Ovary (tissue), 9 donors: ENCODE measurements around the gene VPS11. TPM values are rescaled to one million over a fixed set of nuclear protein-coding genes. Genes with fewer than 3 reads are reported as not detected.

Source experiments
- DNase-seq, 5 donors: peaks; one replicate each; pipeline ENCODE4 v3.0.0-alpha.2; 2019 to 2020
- H3K27ac ChIP-seq, 2 donors: fragments of 200-600 bp; one replicate each; pipeline versions ENCODE4 v1.5.1 to v1.8.0; 2019 to 2022
- H3K27me3 ChIP-seq: fragments of 200-600 bp; one replicate; pipeline ENCODE4 v1.8.0; 2022
- H3K36me3 ChIP-seq: fragments of 200-600 bp; sonication (generic); one replicate; pipeline ENCODE4 v1.5.1; 2019
- H3K4me1 ChIP-seq: one replicate; pipeline ENCODE4 v1.8.1; 2013; ENCODE audit warnings: mild to moderate bottlenecking, moderate library complexity; ENCODE audit not compliant: insufficient read depth
- H3K4me3 ChIP-seq: fragments of 200-600 bp; sonication (generic); one replicate; pipeline ENCODE4 v1.5.1; 2017
- H3K9me3 ChIP-seq, 2 donors: fragments of 200-600 bp in 1 of 2; sonication (generic) in 1 of 2; one replicate each; pipeline versions ENCODE4 v1.5.1 to v1.8.1; 2013 to 2019; ENCODE audit warnings: mild to moderate bottlenecking in 1 of 2, moderate library complexity in 1 of 2
- EP300 ChIP-seq: sonication (generic); formaldehyde crosslinking; IDR thresholded peaks from one replicate; pipeline ENCODE4 v1.6.1; 2017; ENCODE audit warnings: antibody characterized with exemption
- POLR2A ChIP-seq: fragments of 450-650 bp; IDR thresholded peaks from one replicate; pipeline ENCODE4 v1.6.1; 2017; ENCODE audit warnings: antibody characterized with exemption, mild to moderate bottlenecking, moderate library complexity
- WGBS, 3 donors: extraction: QIAGEN DNeasy Blood & Tissue Kit in 1 of 3; methylation state at CpG; one replicate each; pipeline versions ENCODE4 v1.1.5 to v1.1.7; 2013 to 2017; 5-methylcytosine and 5-hydroxymethylcytosine counted together
- intact Hi-C, 4 donors: fragments of 100-400 bp; cut with DNase I; formaldehyde crosslinking; loops; one replicate each; pipeline versions ENCODE4 v1.11.0 to v1.15.1; 2022 to 2023
- polyA plus RNA-seq, 2 donors: library from polyadenylated mRNA; stranded (reverse); fragments of 200-250 nt in 1 of 2; fragments of 350-450 nt in 1 of 2; fragmentation: Illumina TruSeq in 1 of 2; extraction: RNeasy Lipid Tissue Mini Kit (QIAGEN cat#74804) in 1 of 2; gene quantifications; one replicate each; pipeline ENCODE4 v1.2.3, GENCODE V29; 2013 to 2014
- total RNA-seq, 7 donors: library from RNA; depleted of rRNA in 2 of 7; stranded (reverse); fragments of >200 nt in 2 of 7; fragmentation: NEBNext Ultra II Directional in 3 of 7; extraction: Animal tissue kit (Norgen Biotek cat#: 25700) in 3 of 7; gene quantifications; one replicate each; pipeline versions ENCODE4 v1.1.0 to v1.2.4, GENCODE V29; 2016 to 2023
- TF ChIP-seq, protein P1 (sequence below), 3 donors: fragments of 450-650 bp in 2 of 3; fragments of 200-600 bp in 1 of 3; IDR thresholded peaks; one replicate each; pipeline versions ENCODE4 v1.5.1 to v1.8.0; 2016 to 2022; ENCODE audit warnings: antibody characterized with exemption in 3 of 3, mild to moderate bottlenecking in 1 of 3
- donor health status: DM: no; HTN: no; CAD: no; lungs with moderate emphysema.
- donor health status: DM: no; HTN: no; CAD: no.
- donor health status: Bipolar disorder and iron deficiency.
- donor health status: DM: yes; HTN: yes; CAD: no.
- donor health status: DM: no; HTN: no; CAD: no.
- donor health status: DM: yes; HTN: yes; CAD: no.

Gene VPS11
- total and polyA plus RNA-seq, 9 donors = 24.3 to 47.8 (median 35.8) TPM

DNA sequence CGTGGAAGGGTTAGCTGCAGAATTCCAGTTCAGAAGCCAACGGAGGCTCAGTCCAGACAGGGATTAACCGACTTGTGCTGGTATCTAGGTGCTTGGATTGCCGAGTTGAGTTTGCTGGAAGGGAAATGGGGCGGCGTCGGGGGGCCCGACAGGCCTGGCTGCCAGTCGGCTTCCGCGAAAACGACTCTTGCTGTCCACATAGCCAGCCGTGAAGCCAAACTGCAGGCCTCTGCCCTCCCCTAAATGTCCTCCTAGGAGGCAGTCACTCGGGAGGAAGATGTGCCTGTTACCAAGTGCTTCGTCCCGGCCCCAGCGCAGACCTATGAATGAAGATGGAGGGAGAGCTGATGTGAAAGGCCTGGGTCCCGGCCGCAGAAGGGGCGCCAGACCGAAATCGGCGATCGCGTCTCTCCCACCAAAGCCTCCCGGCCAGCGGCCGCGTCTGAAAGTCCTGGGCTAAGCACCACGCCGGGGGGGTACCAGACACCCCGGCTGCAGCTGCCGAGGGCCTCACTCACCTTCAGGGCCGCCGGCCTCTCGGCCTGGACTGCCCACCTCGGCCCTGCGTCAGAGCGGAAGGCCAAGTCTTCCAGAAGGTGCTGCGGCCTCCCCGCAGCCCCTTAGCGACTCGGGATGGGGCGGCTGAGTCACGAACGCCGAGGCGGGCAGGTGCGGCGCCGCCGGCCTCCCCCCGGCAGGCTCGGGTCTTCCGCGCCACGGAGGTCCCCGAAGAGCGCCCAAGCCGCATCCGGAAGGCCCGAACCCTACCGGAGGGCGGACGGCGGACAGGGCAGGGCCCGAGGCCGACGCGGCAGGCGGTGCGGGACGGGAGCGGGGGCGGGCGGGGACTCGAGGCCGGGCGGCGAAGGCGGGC is 26.6 kb downstream of the VPS11 start:
- Histone ChIP-seq H3K9me3 (no peaks in the 10 kb centered on the region), H3K4me1 (peaks cover 2% of the 10 kb centered on the region), H3K27ac (peak overlapping the region; percentile 80 to 96), H3K27me3 (no peaks in the 10 kb centered on the region), H3K36me3 (no peaks in the 10 kb centered on the region), H3K4me3 (peak overlapping the region; percentile 92)
- DNase-seq = peak; percentile 40 to 71 (median 56)
- intact Hi-C loops = loop anchor here in 2 of 4 donors (5.0 to 10.0 kb wide), 2 partner anchors 103 to 241 kb away; partner anchors contain the start of gene RNF26 (in 1 of the 2)
- TF ChIP-seq, protein P1, sequence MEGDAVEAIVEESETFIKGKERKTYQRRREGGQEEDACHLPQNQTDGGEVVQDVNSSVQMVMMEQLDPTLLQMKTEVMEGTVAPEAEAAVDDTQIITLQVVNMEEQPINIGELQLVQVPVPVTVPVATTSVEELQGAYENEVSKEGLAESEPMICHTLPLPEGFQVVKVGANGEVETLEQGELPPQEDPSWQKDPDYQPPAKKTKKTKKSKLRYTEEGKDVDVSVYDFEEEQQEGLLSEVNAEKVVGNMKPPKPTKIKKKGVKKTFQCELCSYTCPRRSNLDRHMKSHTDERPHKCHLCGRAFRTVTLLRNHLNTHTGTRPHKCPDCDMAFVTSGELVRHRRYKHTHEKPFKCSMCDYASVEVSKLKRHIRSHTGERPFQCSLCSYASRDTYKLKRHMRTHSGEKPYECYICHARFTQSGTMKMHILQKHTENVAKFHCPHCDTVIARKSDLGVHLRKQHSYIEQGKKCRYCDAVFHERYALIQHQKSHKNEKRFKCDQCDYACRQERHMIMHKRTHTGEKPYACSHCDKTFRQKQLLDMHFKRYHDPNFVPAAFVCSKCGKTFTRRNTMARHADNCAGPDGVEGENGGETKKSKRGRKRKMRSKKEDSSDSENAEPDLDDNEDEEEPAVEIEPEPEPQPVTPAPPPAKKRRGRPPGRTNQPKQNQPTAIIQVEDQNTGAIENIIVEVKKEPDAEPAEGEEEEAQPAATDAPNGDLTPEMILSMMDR (IDR thresholded peaks at IDR 0.05) = no peak
- TF ChIP-seq POLR2A (no peak), EP300 (no peak)
- WGBS, 3 donors = 0 to 1% (median 1%) methylated on average over 55 to 81 of the region's 81 CpGs

DNA sequence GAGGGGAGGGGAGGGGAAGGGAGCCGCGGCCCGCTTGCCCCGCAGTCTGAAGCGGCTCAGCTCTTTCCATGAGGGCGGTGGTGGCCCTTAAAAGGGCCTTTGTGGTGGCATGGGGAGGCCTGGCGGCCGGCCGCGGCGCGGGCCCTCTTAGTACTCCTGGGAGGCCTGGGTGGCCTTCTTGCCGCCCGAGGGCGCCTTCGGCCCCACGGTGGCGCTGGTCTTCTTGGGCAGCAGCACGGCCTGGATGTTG is 27.1 kb downstream of the VPS11 start:
- TF ChIP-seq EP300 (no peak), POLR2A (no peak)
- TF ChIP-seq, protein P1 (IDR thresholded peaks at IDR 0.05) = peak in 1 of 3 donors; percentile 68
- Histone ChIP-seq H3K27me3 (no peaks in the 10 kb centered on the region), H3K4me1 (peaks cover 2% of the 10 kb centered on the region), H3K9me3 (no peaks in the 10 kb centered on the region), H3K4me3 (peak overlapping the region; percentile 92), H3K27ac (peak overlapping the region; percentile 80 to 96), H3K36me3 (no peaks in the 10 kb centered on the region)
- 0 to 3% (median 0%) methylated on average over 5 to 19 of the region's 19 CpGs for WGBS, 3 donors
- DNase-seq = peak; percentile 81 to 88 (median 86)
- intact Hi-C loops = loop anchor here in 2 of 4 donors (5.0 to 10.0 kb wide), 2 partner anchors 103 to 240 kb away; partner anchors contain the start of gene RNF26 (in 1 of the 2)

DNA sequence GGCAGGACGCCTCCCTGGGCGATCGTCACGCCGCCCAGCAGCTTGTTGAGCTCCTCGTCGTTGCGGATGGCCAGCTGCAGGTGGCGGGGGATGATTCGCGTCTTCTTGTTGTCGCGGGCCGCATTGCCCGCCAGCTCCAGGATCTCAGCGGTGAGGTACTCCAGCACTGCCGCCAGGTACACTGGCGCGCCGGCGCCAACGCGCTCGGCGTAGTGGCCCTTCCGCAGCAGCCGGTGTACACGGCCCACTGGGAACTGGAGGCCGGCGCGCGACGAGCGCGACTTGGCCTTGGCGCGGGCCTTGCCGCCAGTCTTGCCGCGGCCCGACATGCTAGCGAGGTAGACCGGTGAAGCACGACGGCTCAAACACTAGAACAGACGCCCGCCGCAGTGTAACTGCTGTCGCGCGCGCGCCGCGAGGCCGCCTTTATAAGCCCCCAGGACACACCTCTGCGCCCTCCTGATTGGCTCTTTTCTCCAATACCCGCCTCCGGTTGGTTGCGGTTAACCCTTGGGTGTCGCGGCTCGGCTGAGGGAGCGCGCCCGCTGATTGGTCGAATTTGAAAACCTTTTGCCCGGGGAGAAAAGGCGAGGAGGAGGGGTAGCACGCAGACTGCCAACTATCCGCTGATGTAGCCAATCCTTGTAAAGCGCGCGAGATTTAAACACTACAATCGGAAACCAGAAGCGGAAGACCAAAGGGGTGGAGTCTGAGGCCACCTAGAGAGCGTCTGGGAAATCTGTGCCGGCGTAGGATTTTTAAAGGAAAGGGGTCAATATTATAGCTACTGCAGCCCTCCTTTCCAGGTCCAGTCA is 27.7 kb downstream of the VPS11 start:
- peaks cover 2% of the 10 kb centered on the region for H3K4me1 ChIP-seq
- WGBS, 3 donors = 0 to 1% (median 0%) methylated on average over 69 to 79 of the region's 79 CpGs
- H3K36me3 ChIP-seq = no peaks in the 10 kb centered on the region
- DNase-seq = peak; percentile 98 to 99 (median 99)
- intact Hi-C loops = loop anchor here in 1 of 4 donors (10.0 kb wide), 1 partner anchor 240 kb away; the partner anchor contains the start of gene RNF26
- H3K27me3 ChIP-seq = no peaks in the 10 kb centered on the region
- H3K27ac ChIP-seq = peak overlapping the region; percentile 80 to 96
- H3K9me3 ChIP-seq = no peaks in the 10 kb centered on the region
- no peak for TF ChIP-seq EP300
- TF ChIP-seq POLR2A = peak; percentile 99
- TF ChIP-seq, protein P1 (IDR thresholded peaks at IDR 0.05) = peak in 2 of 3 donors; percentile 70 to 85
- peak overlapping the region; percentile 92 for H3K4me3 ChIP-seq

DNA sequence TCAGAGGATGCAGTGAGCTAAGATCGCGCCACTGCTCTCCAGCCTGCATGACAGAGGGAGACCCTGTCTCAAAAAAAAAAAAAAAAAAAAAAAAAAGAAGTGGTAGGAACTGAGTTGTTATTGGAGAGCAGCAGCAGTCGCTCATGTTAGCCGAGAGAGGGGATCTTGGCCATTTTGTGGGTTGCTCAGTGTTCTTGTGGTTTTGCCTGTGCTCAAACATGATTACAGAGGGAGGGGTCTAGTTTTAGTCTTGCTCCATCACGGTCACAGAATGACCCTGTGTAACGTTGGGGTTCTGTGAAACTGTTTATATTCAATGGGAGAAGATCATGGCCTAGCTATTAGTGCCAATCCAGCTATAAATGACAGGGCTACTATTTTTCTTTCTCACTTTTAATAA is 32.1 kb downstream of the VPS11 start:
- Histone ChIP-seq H3K27me3 (no peaks in the 10 kb centered on the region), H3K4me3 (no peak overlapping the region), H3K9me3 (no peaks in the 10 kb centered on the region), H3K36me3 (no peaks in the 10 kb centered on the region), H3K27ac (no peak overlapping the region), H3K4me1 (peaks cover 12% of the 10 kb centered on the region)
- no peak for DNase-seq
- 71 to 76% (median 74%) methylated on average over 6 of the region's 6 CpGs for WGBS, 3 donors
- intact Hi-C loops = loop anchor here in 2 of 4 donors (10.0 kb wide), 2 partner anchors 95 to 235 kb away; partner anchors contain the start of gene RNF26 (in 1 of the 2)
- TF ChIP-seq POLR2A (no peak), EP300 (no peak)
- TF ChIP-seq, protein P1 (IDR thresholded peaks at IDR 0.05) = no peak
